Ishikawa (cell line): ENCODE data around the gene CCM2.

Experiments
- CEBPB ChIP-seq: IDR thresholded peaks from 2 replicates; pipeline ENCODE4 v1.6.1; 2012
- CREB1 ChIP-seq: IDR thresholded peaks from 2 replicates; pipeline ENCODE4 v1.6.1; 2012; ENCODE audit warnings: low read depth
- EGR1 ChIP-seq: IDR thresholded peaks from 2 replicates; pipeline ENCODE4 v1.6.1; 2012
- EP300 ChIP-seq: IDR thresholded peaks from 2 replicates; pipeline ENCODE4 v1.6.1; 2012; ENCODE audit warnings: borderline replicate concordance
- FOXM1 ChIP-seq: IDR thresholded peaks from 2 replicates; pipeline ENCODE4 v1.6.1; 2012; ENCODE audit warnings: low read depth, borderline replicate concordance
- MAX ChIP-seq: IDR thresholded peaks from 2 replicates; pipeline ENCODE4 v1.6.1; 2012
- NFIC ChIP-seq: IDR thresholded peaks from 2 replicates; pipeline ENCODE4 v1.6.1; 2012
- RAD21 ChIP-seq: IDR thresholded peaks from 2 replicates; pipeline ENCODE4 v1.6.1; 2012; ENCODE audit warnings: low read depth
- REST ChIP-seq: IDR thresholded peaks from 2 replicates; pipeline ENCODE4 v1.6.1; 2012; ENCODE audit warnings: low read depth, mild to moderate bottlenecking
- TAF1 ChIP-seq: IDR thresholded peaks from 2 replicates; pipeline ENCODE4 v1.6.1; 2012; ENCODE audit warnings: low read depth, mild to moderate bottlenecking
- TCF12 ChIP-seq: IDR thresholded peaks from 2 replicates; pipeline ENCODE4 v1.6.1; 2012; ENCODE audit warnings: low read depth
- TEAD4 ChIP-seq: IDR thresholded peaks from 2 replicates; pipeline ENCODE4 v1.6.1; 2012
- USF1 ChIP-seq: IDR thresholded peaks from 2 replicates; pipeline ENCODE4 v1.6.1; 2012
- YY1 ChIP-seq: IDR thresholded peaks from 2 replicates; pipeline ENCODE4 v1.6.1; 2012; ENCODE audit warnings: low read depth
- ZBTB7A ChIP-seq: IDR thresholded peaks from 2 replicates; pipeline ENCODE4 v1.6.1; 2012; ENCODE audit warnings: low read depth

Gene CCM2

GRCh38 chr7:44980393-44981034 lies 19.5 kb upstream of the CCM2 start:
- TF ChIP-seq TEAD4 (no peak), EP300 (no peak), YY1 (no peak), RAD21 (no peak), CREB1 (no peak), FOXM1 (no peak), USF1 (no peak), ZBTB7A (no peak), TCF12 (no peak), REST (no peak), EGR1 (no peak), MAX (no peak), NFIC (no peak), TAF1 (no peak), CEBPB (no peak)

- TF ChIP-seq REST (no peak), EGR1 (no peak), MAX (no peak), ZBTB7A (no peak), RAD21 (no peak), USF1 (no peak), EP300 (no peak), CREB1 (no peak), NFIC (no peak), TEAD4 (no peak), YY1 (no peak), TAF1 (no peak; the same call in 1 of the 2 replicates), FOXM1 (no peak), CEBPB (no peak), TCF12 (no peak)
These were observed 18.8 kb upstream of the CCM2 start for GRCh38 chr7:44981035-44981706.

GRCh38 chr7:44982535-44982923 lies 17.5 kb upstream of the CCM2 start:
- TF ChIP-seq USF1 (no peak), ZBTB7A (no peak), TCF12 (no peak)

- TF ChIP-seq NFIC (no peak), YY1 (no peak), USF1 (no peak), EGR1 (no peak), ZBTB7A (no peak)
These were observed 17.0 kb upstream of the CCM2 start for GRCh38 chr7:44982970-44983369.

GRCh38 chr7:44983742-44984477 lies 16.1 kb upstream of the CCM2 start:
- TF ChIP-seq RAD21: no peak
- no peak for TF ChIP-seq CREB1
- no peak for TF ChIP-seq ZBTB7A
